ENCODE data around the gene PLEK2.

GRCh38 chr14:67410313-67410712 lies 1.7 kb downstream of the PLEK2 start:
- no peak for TF ChIP-seq POLR2A (IDR thresholded peaks at IDR 0.05)
- no peak for TF ChIP-seq CTCF (IDR thresholded peaks at IDR 0.05)

Data from right lobe of liver (tissue), 4 donors.